EH (cell line): ENCODE results near the gene MFAP4.

Source experiments
- DNase-seq: peaks from one replicate; pipeline ENCODE4 v3.0.0-alpha.2; 2015; ENCODE audit warnings: low read depth

MFAP4 gene

DNA sequence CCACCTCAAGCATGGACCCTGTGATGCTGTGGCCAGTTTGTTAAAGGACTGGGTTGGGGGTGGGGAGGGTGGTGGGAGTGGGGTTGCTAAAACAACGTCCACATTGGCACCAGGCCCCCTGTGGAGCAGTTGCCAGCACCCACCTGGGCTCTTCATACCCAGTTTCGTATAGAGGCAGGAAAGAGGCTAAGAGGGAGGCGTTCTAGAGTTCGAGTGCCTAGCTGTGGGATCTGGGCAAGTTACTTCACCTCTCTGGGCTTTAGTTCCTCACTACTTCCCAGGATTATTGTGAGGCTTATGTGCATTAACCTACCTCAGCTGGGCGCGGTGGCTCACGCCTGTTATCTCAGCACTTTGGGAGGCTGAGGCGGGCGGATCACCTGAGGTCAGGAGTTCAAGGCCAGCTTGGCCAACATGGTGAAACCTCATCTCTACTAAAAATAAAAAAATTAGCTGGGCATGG, 1.4 kb downstream of the MFAP4 start:
- DNase-seq = no peak

DNA sequence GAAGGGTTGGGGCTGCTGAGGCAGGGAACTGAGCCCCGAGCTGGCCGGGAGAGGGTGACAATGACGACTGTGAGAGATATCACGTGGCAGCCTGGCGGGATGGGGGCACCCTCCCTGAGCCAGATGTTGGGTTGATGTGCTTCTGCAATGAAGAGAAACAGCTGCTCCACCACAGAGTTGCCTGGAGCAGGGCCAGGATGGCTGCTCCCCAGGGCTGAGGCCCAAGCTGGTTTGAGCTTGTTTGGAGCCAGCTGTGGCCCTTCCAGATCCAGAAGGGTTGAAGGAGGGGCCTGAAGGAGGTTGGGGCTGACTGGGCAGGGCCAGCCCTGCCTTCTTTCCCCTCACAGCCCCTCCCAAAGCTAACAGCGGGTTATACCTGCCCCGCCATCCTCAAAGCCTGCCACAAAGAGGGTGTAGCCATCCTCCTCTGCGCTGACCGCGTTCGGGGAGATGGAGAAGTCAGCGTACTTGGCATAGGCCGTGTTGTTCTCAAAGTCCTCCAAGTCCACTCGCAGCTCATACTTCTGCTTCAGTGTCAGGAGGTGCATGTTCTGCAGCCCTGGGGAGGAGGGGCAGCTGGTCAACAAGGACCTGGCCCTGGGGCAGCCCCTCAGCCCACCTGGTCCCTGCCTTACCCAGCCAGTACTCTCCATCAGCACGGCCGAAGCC, 2.1 kb downstream of the MFAP4 start:
- DNase-seq = peak; percentile 73

DNA sequence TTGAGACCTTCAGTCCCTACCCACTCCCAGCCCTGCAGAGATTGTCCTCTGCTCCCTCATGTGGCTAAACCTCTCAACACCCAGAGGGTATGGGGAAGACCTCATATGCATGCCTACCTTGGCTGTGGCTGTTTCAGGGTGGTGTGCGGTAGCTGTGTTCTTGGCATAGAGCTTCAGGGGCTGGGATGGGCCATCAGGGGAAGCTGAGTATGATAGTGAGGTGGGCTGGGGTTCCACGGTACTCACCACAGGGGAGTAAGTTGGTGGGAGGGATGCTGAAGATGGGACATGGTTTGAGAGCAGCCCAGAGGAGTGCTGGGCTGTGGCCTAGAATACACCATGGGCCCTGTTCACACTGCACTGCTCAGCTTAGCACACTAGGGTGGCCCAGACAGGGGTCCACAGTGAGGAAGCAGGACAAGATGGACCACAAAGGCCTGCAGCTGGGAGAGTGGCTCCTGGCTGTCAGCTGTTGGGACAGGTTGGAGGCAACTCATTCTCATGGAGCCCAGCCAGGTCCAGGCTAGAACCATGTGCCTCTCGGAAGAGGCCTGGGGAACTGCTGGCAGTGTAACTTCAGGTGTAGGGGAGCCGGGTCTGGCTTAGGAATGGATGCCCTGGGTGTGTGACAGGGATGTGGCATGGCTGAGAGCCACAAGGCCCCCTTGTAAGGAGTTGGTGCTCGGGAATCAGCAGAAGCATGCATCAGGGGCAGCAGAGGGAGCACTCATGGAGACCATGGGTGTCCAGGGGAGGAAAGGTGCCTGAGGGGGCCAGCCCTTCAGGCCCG, 3.1 kb downstream of the MFAP4 start:
- no peak for DNase-seq

DNA sequence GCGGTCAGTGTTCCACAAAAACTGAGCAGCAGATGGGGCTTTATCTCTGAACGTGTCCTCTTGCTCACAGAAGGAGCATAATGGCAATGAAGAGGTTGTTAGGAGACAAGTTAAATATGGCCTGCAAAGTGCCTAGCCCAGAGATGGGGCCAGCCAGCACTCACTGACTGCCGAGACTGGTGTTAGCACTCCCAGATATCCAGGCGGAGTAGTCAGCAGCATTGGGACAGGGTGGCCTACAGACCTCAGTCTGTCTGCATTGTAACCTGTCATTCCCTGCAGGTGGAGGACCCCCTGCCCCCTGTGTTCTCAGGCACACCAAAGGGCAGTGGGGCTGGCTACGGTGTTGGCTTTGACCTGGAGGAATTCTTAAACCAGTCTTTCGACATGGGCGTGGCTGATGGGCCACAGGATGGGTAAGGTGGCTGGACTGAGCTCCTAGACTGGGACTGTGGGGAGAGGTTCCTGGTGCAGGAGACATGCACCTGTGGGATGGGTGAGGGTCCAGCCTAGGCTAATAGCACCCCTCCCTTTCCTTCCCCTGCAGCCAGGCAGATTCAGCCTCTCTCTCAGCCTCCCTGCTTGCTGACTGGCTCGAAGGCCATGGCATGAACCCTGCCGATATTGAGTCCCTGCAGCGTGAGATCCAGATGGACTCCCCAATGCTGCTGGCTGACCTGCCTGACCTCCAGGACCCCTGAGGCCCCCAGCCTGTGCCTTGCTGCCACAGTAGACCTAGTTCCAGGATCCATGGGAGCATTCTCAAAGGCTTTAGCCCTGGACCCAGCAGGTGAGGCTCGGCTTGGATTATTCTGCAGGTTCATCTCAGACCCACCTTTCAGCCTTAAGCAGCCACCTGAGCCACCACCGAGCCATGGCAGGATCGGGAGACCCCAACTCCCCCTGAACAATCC, 4.2 kb downstream of the MFAP4 start:
- no peak for DNase-seq

DNA sequence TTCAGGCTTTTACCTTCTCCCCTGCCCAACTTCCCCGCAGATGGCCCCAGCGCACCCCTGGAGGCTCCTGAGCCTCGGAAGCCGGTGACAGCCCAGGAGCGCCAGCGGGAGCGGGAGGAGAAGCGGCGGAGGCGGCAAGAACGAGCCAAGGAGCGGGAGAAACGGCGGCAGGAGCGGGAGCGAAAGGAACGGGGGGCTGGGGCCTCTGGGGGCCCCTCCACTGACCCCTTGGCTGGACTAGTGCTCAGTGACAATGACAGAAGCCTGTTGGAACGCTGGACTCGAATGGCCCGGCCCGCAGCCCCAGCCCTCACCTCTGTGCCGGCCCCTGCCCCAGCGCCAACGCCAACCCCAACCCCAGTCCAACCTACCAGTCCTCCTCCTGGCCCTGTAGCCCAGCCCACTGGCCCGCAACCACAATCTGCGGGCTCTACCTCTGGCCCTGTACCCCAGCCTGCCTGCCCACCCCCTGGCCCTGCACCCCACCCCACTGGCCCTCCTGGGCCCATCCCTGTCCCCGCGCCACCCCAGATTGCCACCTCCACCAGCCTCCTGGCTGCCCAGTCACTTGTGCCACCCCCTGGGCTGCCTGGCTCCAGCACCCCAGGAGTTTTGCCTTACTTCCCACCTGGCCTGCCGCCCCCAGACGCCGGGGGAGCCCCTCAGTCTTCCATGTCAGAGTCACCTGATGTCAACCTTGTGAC, 5.1 kb downstream of the MFAP4 start:
- DNase-seq = no peak

DNA sequence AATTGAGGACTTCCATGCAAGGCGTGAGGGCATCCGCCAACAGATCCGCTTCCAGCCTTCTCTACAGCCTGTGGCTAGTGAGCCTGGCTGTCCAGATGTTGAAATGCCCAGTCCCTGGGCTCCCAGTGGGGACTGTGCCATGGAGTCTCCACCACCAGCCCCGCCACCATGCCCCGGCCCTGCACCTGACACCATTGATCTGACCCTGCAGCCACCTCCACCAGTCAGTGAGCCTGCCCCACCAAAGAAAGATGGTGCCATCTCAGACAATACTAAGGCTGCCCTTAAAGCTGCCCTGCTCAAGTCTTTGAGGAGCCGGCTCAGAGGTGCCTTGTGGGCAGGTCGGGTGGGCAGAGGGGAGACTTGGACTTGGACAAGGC, 5.6 kb downstream of the MFAP4 start:
- no peak for DNase-seq

DNA sequence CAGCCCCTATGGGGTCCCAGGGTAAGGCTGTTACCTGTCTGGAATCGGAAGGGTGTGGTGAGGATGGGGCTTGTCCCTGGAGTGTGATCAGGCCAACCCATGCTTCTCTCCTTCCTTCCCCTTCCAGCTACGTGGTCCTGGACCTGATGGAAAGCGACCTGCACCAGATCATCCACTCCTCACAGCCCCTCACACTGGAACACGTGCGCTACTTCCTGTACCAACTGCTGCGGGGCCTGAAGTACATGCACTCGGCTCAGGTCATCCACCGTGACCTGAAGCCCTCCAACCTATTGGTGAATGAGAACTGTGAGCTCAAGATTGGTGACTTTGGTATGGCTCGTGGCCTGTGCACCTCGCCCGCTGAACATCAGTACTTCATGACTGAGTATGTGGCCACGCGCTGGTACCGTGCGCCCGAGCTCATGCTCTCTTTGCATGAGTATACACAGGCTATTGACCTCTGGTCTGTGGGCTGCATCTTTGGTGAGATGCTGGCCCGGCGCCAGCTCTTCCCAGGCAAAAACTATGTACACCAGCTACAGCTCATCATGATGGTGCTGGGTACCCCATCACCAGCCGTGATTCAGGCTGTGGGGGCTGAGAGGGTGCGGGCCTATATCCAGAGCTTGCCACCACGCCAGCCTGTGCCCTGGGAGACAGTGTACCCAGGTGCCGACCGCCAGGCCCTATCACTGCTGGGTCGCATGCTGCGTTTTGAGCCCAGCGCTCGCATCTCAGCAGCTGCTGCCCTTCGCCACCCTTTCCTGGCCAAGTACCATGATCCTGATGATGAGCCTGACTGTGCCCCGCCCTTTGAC, 6.3 kb downstream of the MFAP4 start:
- no peak for DNase-seq

DNA sequence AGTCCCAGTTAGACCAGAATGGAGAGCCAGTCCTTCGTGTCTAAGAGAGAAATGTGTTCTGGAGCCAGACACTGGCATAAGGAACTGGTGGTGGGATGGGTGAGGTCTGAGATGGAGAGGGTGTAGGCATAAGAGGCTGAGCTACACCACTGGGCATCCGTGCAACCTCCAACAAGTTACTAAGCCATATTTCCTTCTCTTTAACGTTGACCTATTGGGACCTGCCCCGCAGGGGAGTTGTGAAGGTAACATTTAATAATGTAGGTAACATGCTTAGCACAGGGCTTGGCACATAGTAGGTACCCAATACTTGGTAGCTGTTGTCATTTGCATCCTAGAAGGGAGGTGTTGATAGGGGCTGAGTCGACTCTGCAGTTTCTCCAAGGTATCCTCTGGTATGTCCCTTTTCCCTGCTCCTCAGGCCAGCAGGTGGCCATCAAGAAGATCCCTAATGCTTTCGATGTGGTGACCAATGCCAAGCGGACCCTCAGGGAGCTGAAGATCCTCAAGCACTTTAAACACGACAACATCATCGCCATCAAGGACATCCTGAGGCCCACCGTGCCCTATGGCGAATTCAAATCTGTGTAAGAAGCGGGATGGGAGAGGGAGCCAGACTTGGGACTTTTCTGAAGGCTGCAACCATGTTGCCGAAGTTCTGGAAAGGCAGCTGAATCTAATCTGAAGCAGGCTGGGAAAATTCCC, 7.5 kb downstream of the MFAP4 start:
- no peak for DNase-seq

DNA sequence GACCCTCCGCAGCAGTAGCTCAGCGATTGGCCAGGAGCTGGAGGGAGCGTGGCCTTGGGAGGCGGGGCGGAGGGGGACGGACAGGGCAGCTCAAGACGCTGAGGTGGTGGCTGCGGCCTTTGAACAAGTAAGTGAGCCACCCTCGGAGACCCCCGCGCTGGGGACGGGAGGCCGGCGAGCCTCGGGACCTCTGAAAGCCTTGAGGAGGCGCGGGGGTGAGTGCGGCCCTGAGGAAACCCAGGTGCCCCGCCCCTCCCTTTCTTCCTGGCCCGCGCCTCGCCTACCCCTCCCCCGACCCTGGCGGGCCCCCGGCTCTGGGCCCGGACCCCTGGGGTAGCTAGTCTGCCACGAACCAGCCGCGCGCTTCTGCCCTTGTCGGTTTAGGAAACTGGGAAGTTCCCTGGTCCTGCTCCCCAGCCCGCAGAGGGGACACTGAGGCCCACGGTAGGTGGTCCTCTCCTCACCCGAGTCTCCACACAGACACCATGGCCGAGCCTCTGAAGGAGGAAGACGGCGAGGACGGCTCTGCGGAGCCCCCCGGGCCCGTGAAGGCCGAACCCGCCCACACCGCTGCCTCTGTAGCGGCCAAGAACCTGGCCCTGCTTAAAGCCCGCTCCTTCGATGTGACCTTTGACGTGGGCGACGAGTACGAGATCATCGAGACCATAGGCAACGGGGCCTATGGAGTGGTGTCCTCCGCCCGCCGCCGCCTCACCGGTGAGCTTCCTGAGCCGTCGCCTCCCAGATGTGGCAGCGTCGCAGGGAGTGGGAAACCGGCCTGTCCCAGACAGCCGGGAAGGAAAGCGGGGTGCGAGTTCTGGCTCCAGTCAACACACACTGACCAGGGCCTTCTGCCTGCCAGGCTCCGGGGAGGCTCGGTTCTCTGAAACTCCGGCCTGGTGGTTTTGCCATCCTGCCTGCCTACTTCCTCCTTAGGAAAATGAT, 8.3 kb downstream of the MFAP4 start, which contains the start of gene MAPK7:
Gene MAPK7 (plus strand): TSS at position 83 of the 945 bp plus-strand sequence. CDS start 403 bp downstream, at position 486.
- no peak for DNase-seq

DNA sequence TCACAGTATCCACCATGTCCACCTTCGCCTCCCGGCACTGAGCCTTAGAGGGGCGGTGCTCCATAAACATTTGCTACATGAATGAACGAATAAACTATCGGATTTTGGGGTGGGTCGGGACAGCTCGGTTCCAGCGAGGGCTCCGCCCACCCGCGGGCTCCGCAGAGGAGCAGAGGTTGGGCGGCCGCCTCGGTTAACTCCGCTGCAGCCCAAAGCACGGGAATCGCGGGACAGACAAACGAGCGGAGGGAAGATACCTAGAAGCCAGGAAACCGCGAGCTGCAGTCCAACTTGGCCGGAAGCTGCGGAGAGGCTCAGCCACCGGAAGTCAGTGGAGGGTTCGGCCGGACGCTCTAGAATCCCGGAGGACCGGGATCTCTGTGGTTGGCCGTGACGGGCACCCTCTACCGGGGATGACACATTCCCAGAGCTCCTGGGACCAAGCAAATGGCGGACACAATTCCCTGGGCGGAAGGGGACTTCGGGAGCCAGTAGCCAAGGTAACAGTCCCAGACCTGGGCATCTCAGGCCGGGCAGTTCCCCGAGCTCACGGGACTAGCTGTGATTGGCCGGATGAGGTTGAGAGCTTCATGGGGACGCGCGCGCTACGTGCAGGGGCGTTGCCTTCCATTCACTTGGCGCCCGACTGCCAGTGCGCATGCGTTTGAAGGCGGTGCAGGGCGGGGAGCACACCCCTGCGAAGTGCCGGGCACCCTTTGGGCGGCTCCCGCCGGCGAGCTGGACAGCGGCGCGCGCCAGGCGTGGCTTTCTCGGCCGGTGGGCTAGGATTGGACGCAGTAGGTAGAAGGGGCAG, 9.2 kb downstream of the MFAP4 start:
- peak; percentile 99 for DNase-seq

DNA sequence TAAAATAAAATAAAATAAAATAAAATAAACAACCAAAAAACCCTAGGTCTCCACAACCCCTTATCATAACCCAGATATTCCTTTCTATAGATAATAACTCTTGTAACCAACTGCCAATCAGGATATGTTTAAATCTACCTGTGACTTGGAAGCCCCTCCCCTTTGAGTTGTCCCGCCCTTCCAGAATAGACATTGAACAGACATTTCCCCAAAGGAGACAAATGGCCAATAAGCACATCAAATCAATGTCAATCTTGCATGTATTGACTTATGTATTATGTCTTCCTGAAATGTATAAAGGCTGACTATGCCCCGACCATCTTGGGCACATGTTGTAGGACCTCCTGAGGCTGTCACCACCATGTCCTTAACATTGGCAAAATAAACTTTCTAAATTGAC, 10.2 kb downstream of the MFAP4 start:
- no peak for DNase-seq

DNA sequence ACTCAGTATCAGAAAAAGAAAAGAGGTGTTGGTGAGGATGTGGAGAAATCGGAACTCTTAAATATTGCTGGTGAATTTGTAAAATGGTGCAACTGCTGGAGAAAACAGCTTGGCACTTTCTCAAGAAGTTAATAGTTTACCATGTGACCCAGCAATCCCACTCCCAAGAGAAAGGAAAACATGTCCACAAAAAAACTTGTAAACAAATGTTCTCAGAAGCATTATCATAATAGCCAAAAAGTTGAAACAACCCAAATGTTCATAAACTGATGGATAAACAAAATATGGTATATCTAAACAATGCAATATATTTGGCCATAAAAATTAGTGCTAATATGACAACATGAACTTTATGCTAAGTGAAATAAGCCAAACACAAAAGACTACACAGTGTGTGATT, 11.3 kb downstream of the MFAP4 start:
- DNase-seq = no peak

DNA sequence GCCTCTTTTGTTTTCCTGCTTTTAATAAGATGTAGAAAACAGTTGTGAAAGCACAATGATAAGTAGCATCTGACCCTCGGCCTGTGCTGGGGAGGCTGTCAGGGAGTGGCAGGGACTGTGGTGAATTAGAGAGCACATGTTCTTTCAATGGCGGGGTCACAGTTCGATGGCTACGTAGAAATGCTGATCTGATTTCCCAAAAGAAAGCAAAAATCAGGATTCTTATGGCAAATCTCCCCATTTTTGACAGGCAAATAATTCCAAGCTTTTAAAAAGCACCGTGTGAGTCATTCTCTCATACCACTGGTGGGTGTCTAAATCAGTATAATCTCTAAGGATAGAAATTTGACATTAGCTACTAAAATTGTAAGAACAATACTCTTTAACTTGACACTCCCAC, 12.9 kb downstream of the MFAP4 start:
- no peak for DNase-seq

DNA sequence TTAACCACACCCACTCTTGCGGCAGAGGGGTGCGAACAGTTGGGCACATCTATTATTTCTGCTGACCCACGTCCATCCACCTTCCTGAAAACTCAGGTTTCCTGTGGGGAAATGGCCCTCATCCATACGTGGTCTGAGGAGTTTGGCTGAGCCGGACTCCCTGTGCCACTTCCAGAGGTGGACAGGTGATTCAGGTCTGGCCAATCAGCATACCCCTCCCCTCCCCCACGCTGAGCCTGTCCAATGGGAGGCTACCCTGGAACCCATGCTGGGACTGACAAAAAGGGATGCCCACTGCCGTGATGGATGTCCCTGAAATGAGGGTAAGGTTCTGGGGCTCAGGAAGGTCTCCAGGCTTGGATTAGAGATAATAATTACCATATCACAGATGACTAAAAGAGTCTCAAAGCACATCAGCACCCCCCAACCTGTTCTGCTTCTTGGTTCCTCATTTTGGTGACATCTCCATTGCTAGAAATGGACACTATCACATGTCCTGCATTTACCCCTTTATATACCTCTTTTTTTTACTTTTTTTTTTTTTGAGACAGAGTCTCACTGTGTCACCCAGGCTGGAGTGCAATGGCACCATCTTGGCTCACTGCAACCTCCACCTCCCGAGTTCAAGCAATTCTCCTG, 14.0 kb downstream of the MFAP4 start:
- DNase-seq = no peak

DNA sequence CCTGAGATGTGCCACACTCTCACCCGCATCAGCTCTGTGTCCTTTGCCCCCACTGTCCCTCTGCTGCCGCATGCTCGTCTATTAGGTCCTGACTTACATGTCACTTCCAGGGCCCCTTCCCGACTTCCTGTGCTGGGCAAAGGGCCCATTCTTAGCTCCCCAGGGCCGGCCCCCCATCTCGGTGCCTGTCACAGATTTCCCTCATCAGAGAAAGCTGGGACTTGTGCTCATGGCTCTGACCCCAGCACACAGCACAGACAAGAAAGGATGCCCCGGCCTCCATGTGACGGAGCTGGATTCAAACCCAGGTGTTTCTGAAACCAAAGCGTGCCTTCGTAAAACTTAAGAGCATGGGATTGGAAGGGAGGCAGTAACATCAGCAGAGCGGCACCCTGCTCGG, 14.6 kb downstream of the MFAP4 start:
- no peak for DNase-seq

DNA sequence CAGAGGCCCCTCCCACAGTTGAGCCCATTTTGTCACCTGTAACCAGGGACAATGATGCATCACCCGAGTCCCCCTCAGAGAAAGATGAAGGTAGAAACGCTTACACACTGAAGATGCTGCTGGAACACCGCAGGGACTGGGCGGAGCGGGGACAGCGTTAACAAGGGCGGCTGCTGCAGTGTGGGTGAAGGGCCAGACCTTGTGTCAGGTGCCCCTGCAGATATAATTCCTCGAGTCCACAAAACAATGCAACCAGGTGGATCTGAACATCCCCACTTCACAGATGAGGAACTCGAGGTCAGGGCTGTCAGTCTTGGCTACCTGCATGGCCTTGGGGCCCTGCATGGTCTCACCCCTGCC, 15.0 kb downstream of the MFAP4 start:
- no peak for DNase-seq

DNA sequence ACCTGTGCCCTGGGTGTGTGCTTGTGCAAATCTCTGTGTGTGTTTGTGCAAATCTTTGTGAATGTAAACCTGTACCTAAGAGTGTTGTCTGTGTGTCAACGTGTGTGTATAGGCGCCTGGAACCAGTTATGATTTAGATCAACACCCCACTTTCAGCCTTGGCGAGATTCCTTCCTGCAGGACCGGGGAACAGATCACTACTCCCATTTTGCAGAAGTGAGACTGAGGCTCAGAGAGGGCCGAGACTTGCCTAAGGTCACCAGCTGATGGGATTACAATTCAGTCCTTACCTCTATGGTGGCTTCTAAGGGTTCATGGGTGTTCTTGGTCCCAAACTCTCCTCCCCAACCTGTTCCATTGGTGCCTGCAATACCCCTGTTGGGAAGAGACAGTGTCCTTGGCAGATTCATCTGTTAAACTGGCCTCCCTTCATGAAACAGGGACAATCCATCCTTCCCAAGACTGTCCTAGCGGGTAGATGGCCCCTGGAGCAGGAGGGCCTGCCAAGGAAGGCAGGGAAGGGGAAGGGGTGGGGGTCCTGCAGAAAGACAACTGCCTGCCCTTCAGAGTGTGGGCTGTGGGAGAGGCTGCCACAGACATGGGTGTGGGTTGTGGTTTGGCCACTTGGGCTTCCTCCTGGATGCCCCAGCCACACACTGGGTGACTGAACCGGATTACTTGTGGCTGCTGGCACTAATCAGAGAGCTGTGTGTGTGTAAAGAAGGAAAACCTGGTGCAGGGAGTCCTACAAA, 15.6 kb downstream of the MFAP4 start:
- no peak for DNase-seq
